Prostate gland (tissue), 2 donors: ENCODE results near the gene P3H2.

Source experiments
- POLR2A ChIP-seq: fragments of 450-650 bp; IDR thresholded peaks from one replicate; pipeline ENCODE4 v1.6.1; 2016; ENCODE audit warnings: antibody characterized with exemption, mild to moderate bottlenecking
- POLR2AphosphoS5 ChIP-seq: sonication (generic); formaldehyde crosslinking; IDR thresholded peaks from one replicate; pipeline ENCODE4 v1.6.1; 2017; ENCODE audit warnings: antibody characterized with exemption
- TF ChIP-seq, protein P1 (sequence below), 4 experiments: fragments of 200-600 bp in 2 of 4; fragments of 450-650 bp in 2 of 4; sonication (generic) in 2 of 4; IDR thresholded peaks; 1 replicate in 3 of 4; 2 replicates in 1 of 4; pipeline ENCODE4 v1.5.1; 2016 to 2019; ENCODE audit warnings: antibody characterized with exemption in 4 of 4, mild to moderate bottlenecking in 2 of 4, moderate library complexity in 2 of 4

DNA sequence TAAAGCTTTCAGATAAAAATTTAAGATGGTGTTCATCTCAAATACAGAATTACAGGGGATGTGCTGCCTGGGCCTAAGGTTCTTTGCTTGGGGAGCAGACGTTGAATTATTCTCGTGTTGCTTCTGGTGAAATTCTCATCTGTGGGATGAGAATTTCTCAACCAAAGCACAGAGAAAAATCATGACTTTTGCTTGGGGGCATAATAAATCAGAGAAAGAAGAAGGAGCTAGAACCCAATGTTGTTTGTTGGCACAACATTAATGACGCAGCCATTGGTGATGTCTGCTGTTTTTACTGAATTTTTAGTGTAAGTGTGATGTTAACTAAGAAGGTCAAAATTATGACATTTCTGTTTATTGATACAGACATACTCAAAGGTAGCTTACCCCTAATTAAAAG lies 35.7 kb downstream of the P3H2 start:
- TF ChIP-seq POLR2A (no peak), POLR2AphosphoS5 (no peak)
- TF ChIP-seq, protein P1, sequence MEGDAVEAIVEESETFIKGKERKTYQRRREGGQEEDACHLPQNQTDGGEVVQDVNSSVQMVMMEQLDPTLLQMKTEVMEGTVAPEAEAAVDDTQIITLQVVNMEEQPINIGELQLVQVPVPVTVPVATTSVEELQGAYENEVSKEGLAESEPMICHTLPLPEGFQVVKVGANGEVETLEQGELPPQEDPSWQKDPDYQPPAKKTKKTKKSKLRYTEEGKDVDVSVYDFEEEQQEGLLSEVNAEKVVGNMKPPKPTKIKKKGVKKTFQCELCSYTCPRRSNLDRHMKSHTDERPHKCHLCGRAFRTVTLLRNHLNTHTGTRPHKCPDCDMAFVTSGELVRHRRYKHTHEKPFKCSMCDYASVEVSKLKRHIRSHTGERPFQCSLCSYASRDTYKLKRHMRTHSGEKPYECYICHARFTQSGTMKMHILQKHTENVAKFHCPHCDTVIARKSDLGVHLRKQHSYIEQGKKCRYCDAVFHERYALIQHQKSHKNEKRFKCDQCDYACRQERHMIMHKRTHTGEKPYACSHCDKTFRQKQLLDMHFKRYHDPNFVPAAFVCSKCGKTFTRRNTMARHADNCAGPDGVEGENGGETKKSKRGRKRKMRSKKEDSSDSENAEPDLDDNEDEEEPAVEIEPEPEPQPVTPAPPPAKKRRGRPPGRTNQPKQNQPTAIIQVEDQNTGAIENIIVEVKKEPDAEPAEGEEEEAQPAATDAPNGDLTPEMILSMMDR (IDR thresholded peaks at IDR 0.05), result no peak
